H1 (cell line): ENCODE results near the gene SLC25A12. TPM values are rescaled to one million over a fixed set of nuclear protein-coding genes. Genes with fewer than 3 reads are reported as not detected.

Experiments
- CTCF ChIA-PET: fragments of 300-600 bp; sonication (Branson Sonifier 250); formaldehyde crosslinking; loops from one replicate; lab custom pipeline; 2021; ENCODE audit not compliant: partially characterized antibody; lab: Charles Lee
- POLR2A ChIA-PET: fragments of 300-600 bp; sonication (Branson Sonifier 250); formaldehyde crosslinking; loops from one replicate; lab custom pipeline; 2021; ENCODE audit warnings: inconsistent platforms; ENCODE audit not compliant: partially characterized antibody; lab: Charles Lee
- DNase-seq, 2 experiments: peaks; one replicate each; pipeline versions ENCODE4 v3.0.0 to v3.0.0-alpha.2; 2010 to 2022; ENCODE audit warnings: low spot score in 2 of 2, low read depth in 1 of 2, mixed read lengths in 1 of 2
- FAIRE-seq: peaks from 2 replicates; lab custom pipeline; 2011; peaks lifted over from hg19 to GRCh38; lab: Jason Lieb, UNC
- H2AFZ ChIP-seq: 2 replicates; pipeline ENCODE4 v1.8.1; 2012; ENCODE audit warnings: low read length, inconsistent platforms
- H2AK5ac ChIP-seq: 2 replicates; pipeline ENCODE4 v1.6.1; 2013; ENCODE audit warnings: low read depth, low read length
- H2BK120ac ChIP-seq: replicated peaks from 2 replicates; pipeline ENCODE3; 2013; ENCODE audit warnings: low read depth, low read length, inconsistent platforms
- H2BK12ac ChIP-seq: 2 replicates; pipeline ENCODE4 v1.6.1; 2013; ENCODE audit warnings: low read depth, low read length
- H2BK15ac ChIP-seq: 2 replicates; pipeline ENCODE4 v1.6.1; 2013; ENCODE audit warnings: low read length
- H2BK20ac ChIP-seq: 2 replicates; pipeline ENCODE4 v1.6.1; 2013; ENCODE audit warnings: low read length
- H2BK5ac ChIP-seq: 2 replicates; pipeline ENCODE4 v1.6.1; 2013; ENCODE audit warnings: low read depth, low read length
- H3K14ac ChIP-seq: 2 replicates; pipeline ENCODE4 v1.6.1; 2013; ENCODE audit warnings: inconsistent platforms; ENCODE audit not compliant: insufficient read length
- H3K18ac ChIP-seq: 2 replicates; pipeline ENCODE4 v1.6.1; 2013; ENCODE audit warnings: low read length; ENCODE audit errors: extremely low read depth
- H3K23ac ChIP-seq: 2 replicates; pipeline ENCODE4 v1.6.1; 2013; ENCODE audit warnings: inconsistent platforms; ENCODE audit not compliant: insufficient read length
- H3K23me2 ChIP-seq: 2 replicates; pipeline ENCODE4 v1.6.1; 2013; ENCODE audit warnings: low read depth, low read length
- H3K27ac ChIP-seq: 2 replicates; pipeline ENCODE4 v1.6.1; 2011; ENCODE audit warnings: low read depth, low read length, inconsistent platforms
- H3K27me3 ChIP-seq, 4 experiments: replicated peaks in 1 of 4; 1 replicate in 1 of 4; 2 replicates in 3 of 4; pipeline versions ENCODE4 v1.6.1 to v1.8.1; 2011 to 2013; ENCODE audit warnings: low read length in 3 of 4, mild to moderate bottlenecking in 3 of 4, inconsistent platforms in 2 of 4, mixed read lengths in 2 of 4, moderate library complexity in 1 of 4; ENCODE audit not compliant: control insufficient read depth in 3 of 4, insufficient read depth in 3 of 4; ENCODE audit errors: extremely low read depth in 1 of 4
- H3K36me3 ChIP-seq, 4 experiments: 2 replicates each; pipeline versions ENCODE4 v1.6.1 to v1.8.1; 2011 to 2013; ENCODE audit warnings: mild to moderate bottlenecking in 4 of 4, low read length in 3 of 4, moderate library complexity in 2 of 4, control low read depth in 1 of 4, inconsistent platforms in 1 of 4; ENCODE audit not compliant: insufficient read depth in 4 of 4, control insufficient read depth in 2 of 4
- H3K4ac ChIP-seq: replicated peaks from 2 replicates; pipeline ENCODE3; 2013; ENCODE audit warnings: low read length, low read depth, mixed read lengths, inconsistent platforms; ENCODE audit not compliant: insufficient read length
- H3K4me1 ChIP-seq, 4 experiments: replicated peaks in 1 of 4; 1 replicate in 1 of 4; 2 replicates in 3 of 4; pipeline versions ENCODE4 v1.6.1 to v1.8.1; 2011 to 2013; ENCODE audit warnings: low read length in 3 of 4, inconsistent platforms in 2 of 4, mixed read lengths in 1 of 4; ENCODE audit not compliant: insufficient read depth in 4 of 4, control insufficient read depth in 3 of 4
- H3K4me2 ChIP-seq, 2 experiments: 2 replicates each; pipeline versions ENCODE4 v1.6.1 to v1.8.1; 2011 to 2013; ENCODE audit warnings: low read depth in 2 of 2, low read length in 2 of 2, control low read depth in 1 of 2, inconsistent platforms in 1 of 2, mild to moderate bottlenecking in 1 of 2; ENCODE audit not compliant: insufficient read depth in 1 of 2
- H3K4me3 ChIP-seq, 4 experiments: fragments of 200-600, 300-600 bp in 1 of 4; sonication (generic), shearing (Covaris generic), sonication (Bioruptor Twin) in 1 of 4; 2 replicates each; pipeline versions ENCODE4 v1.5.1 to v1.8.1; 2011 to 2016; ENCODE audit warnings: low read length in 4 of 4, low read depth in 3 of 4, control low read depth in 2 of 4, inconsistent platforms in 2 of 4, mild to moderate bottlenecking in 2 of 4, mixed read lengths in 1 of 4, moderate library complexity in 1 of 4; ENCODE audit not compliant: insufficient read depth in 2 of 4; ENCODE audit errors: extremely low read depth in 1 of 4
- H3K56ac ChIP-seq: replicated peaks from 2 replicates; pipeline ENCODE3; 2013; ENCODE audit warnings: low read depth, mild to moderate bottlenecking, mixed read lengths, low read length, inconsistent platforms; ENCODE audit not compliant: insufficient read length
- H3K79me1 ChIP-seq: 2 replicates; pipeline ENCODE4 v1.6.1; 2013; ENCODE audit warnings: low read depth, low read length, control low read depth
- H3K79me2 ChIP-seq, 2 experiments: 2 replicates each; pipeline versions ENCODE4 v1.6.1 to v1.8.1; 2012 to 2013; ENCODE audit warnings: low read length in 2 of 2, mild to moderate bottlenecking in 2 of 2, inconsistent platforms in 1 of 2; ENCODE audit not compliant: insufficient read depth in 2 of 2, control insufficient read depth in 1 of 2
- H3K9ac ChIP-seq, 4 experiments: replicated peaks in 1 of 4; 1 replicate in 1 of 4; 2 replicates in 3 of 4; pipeline versions ENCODE4 v1.6.1 to v1.8.1; 2011 to 2013; ENCODE audit warnings: low read depth in 3 of 4, low read length in 3 of 4, control low read depth in 2 of 4, mild to moderate bottlenecking in 2 of 4, moderate library complexity in 2 of 4, inconsistent platforms in 1 of 4; ENCODE audit errors: extremely low read depth in 1 of 4
- H3K9me3 ChIP-seq, 2 experiments: 2 replicates each; pipeline versions ENCODE4 v1.6.1 to v1.8.1; 2012 to 2013; ENCODE audit warnings: mild to moderate bottlenecking in 2 of 2, moderate library complexity in 2 of 2, control low read depth in 1 of 2, inconsistent platforms in 1 of 2, low read depth in 1 of 2, low read length in 1 of 2, mixed read lengths in 1 of 2; ENCODE audit not compliant: insufficient read depth in 2 of 2
- H4K20me1 ChIP-seq, 2 experiments: replicated peaks in 1 of 2; 2 replicates each; pipeline versions ENCODE3 to v1.8.1; 2011 to 2013; ENCODE audit warnings: inconsistent platforms in 2 of 2, low read length in 2 of 2, mild to moderate bottlenecking in 1 of 2; ENCODE audit not compliant: insufficient read depth in 2 of 2, control insufficient read depth in 1 of 2
- H4K5ac ChIP-seq: 2 replicates; pipeline ENCODE4 v1.6.1; 2013; ENCODE audit warnings: low read length, low read depth, mixed read lengths, inconsistent platforms; ENCODE audit not compliant: insufficient read length
- H4K8ac ChIP-seq: 2 replicates; pipeline ENCODE4 v1.8.0; 2013; ENCODE audit warnings: mild to moderate bottlenecking, moderate library complexity, low read length, inconsistent platforms; ENCODE audit not compliant: insufficient read depth; ENCODE audit errors: extremely low read depth
- H4K91ac ChIP-seq: replicated peaks from 2 replicates; pipeline ENCODE3; 2013; ENCODE audit warnings: low read length, mixed read lengths, inconsistent platforms; ENCODE audit not compliant: insufficient read length
- BCL11A ChIP-seq, 2 experiments: IDR thresholded peaks; one replicate each; pipeline ENCODE4 v1.6.1; 2011; ENCODE audit warnings: low read depth in 2 of 2, low read length in 2 of 2, mild to moderate bottlenecking in 2 of 2
- CTBP2 ChIP-seq: IDR thresholded peaks from 2 replicates; pipeline ENCODE4 v1.7.0; 2011; ENCODE audit warnings: borderline replicate concordance, mild to moderate bottlenecking, moderate library complexity, mixed read lengths, low read length; ENCODE audit not compliant: insufficient read depth, insufficient read length
- HDAC2 ChIP-seq, 2 experiments: fragments of 300-600 bp in 1 of 2; sonication (generic) in 1 of 2; IDR thresholded peaks; 2 replicates each; pipeline ENCODE4 v1.6.1; 2011 to 2012; ENCODE audit warnings: low read depth in 2 of 2, low read length in 2 of 2, mild to moderate bottlenecking in 2 of 2, moderate library complexity in 2 of 2, borderline replicate concordance in 1 of 2, inconsistent platforms in 1 of 2
- RBBP5 ChIP-seq: IDR thresholded peaks from 2 replicates; pipeline ENCODE4 v1.7.1; 2012; ENCODE audit warnings: low read depth, mild to moderate bottlenecking, inconsistent platforms, low read length, moderate library complexity, borderline replicate concordance
- WGBS, 2 experiments: shearing (Covaris generic) in 1 of 2; methylation state at CpG; one replicate each; pipeline versions ENCODE4 v1.1.6 to v1.1.7; 2013 to 2015; ENCODE audit warnings: low lambda C conversion rate in 2 of 2, mixed read lengths in 2 of 2, inconsistent platforms in 1 of 2, low coverage in 1 of 2, missing lambda C conversion rate in 1 of 2; ENCODE audit not compliant: insufficient replicate concordance in 2 of 2, insufficient coverage in 1 of 2, insufficient read length in 1 of 2; ENCODE audit errors: extremely low coverage in 1 of 2, missing lambda C conversion rate in 1 of 2; 5-methylcytosine and 5-hydroxymethylcytosine counted together
- polyA plus RNA-seq, 7 experiments: library from polyadenylated mRNA; depleted of rRNA in 3 of 7; stranded (reverse) in 5 of 7; unstranded in 2 of 7; fragments of >200 nt in 5 of 7; fragments of 200-250 nt in 2 of 7; gene quantifications; 1 replicate in 5 of 7; 2 replicates in 1 of 7; 4 replicates in 1 of 7; pipeline versions ENCODE4 v1.2.1 to v1.2.3, GENCODE V29; 2011 to 2013; ENCODE audit warnings: missing spikeins in 2 of 7, mixed read lengths in 2 of 7
- total RNA-seq: library from RNA; stranded (reverse); fragmentation: NEBNext Ultra II Directional; extraction: Animal tissue kit (Norgen Biotek cat#: 25700); gene quantifications from 2 replicates; pipeline ENCODE4 v1.2.1, GENCODE V29; 2021

The SLC25A12 gene
- total and polyA plus RNA-seq, 2 of the 8 experiments (the other 6 are each of a cell fraction or from before 2014, with no cell fraction given), result 7.7 to 10.2 TPM

DNA sequence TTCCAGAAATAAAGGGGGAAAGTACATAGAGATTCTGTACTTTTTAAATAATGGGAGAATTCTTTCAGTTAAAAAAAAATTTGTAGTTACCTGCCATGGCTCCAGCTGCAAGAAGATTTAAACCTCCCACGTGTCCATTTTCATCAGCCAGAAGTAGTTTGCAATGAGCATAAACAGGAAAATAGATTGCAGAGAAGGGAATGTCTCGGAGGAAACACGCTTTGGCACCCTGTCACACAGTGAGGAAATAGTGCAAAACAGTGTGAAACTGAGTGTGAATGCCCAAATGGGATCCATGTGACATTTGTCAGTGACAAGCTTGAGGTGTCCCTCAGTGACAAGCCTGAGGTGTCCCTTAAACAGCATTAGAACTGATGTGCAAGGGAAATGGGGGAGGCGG is 102.7 kb downstream of the SLC25A12 start:
- DNase-seq (no peak), FAIRE-seq (no peak)
- Histone ChIP-seq H3K36me3 (peaks cover 0 to 2% (median 1%) of the 10 kb centered on the region in 4 experiments; a peak in 1 of 8 replicates), H3K4me3 (no peak overlapping the region), H3K23ac (no peak overlapping the region), H3K9ac (no peak overlapping the region), H3K14ac (no peak overlapping the region), H2BK12ac (no peak overlapping the region), H3K27ac (no peak overlapping the region), H3K9me3 (no peaks in the 10 kb centered on the region), H2BK20ac (no peak overlapping the region), H3K27me3 (no peaks in the 10 kb centered on the region), H4K91ac (no peak overlapping the region), H3K18ac (no peak overlapping the region; the same call in 1 of the 2 replicates), H4K8ac (no peak overlapping the region), H3K56ac (no peak overlapping the region), H2BK120ac (no peak overlapping the region), H4K20me1 (no peaks in the 10 kb centered on the region), H3K4me1 (peaks cover 10 to 32% (median 20%) of the 10 kb centered on the region in 4 experiments), H2AFZ (no peak overlapping the region), H3K79me2 (no peaks in the 10 kb centered on the region), H2AK5ac (no peak overlapping the region), H3K4me2 (no peak overlapping the region), H3K4ac (no peak overlapping the region), H4K5ac (no peak overlapping the region), H3K23me2 (no peaks in the 10 kb centered on the region), H2BK5ac (no peak overlapping the region), H2BK15ac (no peak overlapping the region), H3K79me1 (no peaks in the 10 kb centered on the region)
- 88% methylated on average over 4 of the region's 4 CpGs; no CpG with 5 or more reads in 1 of the 2 experiments for WGBS, 2 experiments
- ChIA-PET CTCF (interaction anchor here (1.0 to 1.7 kb wide), 4 partner anchors 10 to 322 kb away, joined by 3 to 4 read pairs (median 3); no protein-coding TSS in a partner anchor), POLR2A (interaction anchor here (0.6 kb wide), 1 partner anchor 210 kb away, joined by 3 read pairs; no protein-coding TSS in a partner anchor)
- TF ChIP-seq RBBP5 (no peak), CTBP2 (no peak), HDAC2 (IDR thresholded peaks at IDR 0.05; ENCODE audit: borderline replicate concordance in 1 of 2, low read depth in 2 of 2, low read length in 2 of 2) (no peak), BCL11A (IDR thresholded peaks at IDR 0.05; ENCODE audit: low read depth in 2 of 2, low read length in 2 of 2) (no peak)
